ENCODE data around the gene FUCA1. TPM values are rescaled to one million over a fixed set of nuclear protein-coding genes. Genes with fewer than 3 reads are reported as not detected.

FUCA1 gene
- total RNA-seq, 1 experiment from 2014 or later: 20.7 TPM

DNA sequence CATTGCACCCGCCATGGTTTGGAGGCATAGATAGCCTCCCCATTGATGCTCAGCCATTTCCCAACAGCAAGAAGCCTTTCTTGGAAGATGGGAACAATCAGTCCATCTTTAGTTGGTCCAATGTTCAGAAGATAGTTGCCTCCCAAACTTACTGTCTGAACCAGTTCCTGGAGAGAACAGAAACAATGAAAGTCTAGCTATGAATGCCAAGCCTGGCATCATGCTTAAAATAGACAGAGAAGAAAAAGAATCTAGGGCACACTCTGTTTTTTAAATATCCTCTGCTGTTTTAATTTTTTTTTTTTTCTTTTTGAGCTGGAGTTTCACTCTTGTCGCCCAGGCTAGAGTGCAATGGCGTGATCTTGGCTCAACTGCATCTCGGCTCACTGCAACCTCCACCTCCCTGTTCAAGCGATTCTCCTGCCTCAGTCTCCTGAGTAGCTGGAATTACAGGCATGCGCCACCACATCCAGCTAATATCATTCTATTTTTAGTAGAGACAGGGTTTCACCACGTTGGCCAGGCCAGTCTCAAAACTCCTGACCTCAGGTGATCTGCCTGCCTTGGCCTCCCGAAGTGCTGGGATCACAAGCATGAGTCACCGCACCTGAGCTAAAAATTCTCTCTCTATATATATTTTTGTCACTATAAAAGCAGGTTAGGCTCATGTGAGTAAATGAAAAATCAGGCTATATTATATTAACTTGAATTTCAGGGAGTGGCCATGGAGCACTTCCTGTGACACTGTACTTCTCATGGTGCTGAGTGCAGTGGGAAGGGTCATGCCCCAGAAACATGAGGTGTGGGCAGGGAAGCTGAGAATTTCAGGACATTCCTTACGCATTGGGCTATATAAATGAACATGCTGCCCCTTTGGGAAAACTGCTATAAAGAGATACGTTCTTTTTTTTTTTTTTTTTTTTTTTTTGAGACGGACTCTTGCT lies 19.1 kb downstream of the FUCA1 start:
- no peak for ATAC-seq
- ChIA-PET RAD21 (ENCODE audit: low non-redundant PET in 1 of 2, low total read pairs in 2 of 2, uncharacterized antibody in 2 of 2, unreplicated experiment in 2 of 2) (no interaction called here), POLR2A (interaction anchor here (0.8 kb wide), 1 partner anchor 23 kb away, joined by 5 read pairs; the partner anchor contains the start of gene HMGCL), CTCF (no interaction called here)
- H3K4me1 ChIP-seq (ENCODE audit: control insufficient read depth in 1 of 2, insufficient read depth in 2 of 2, low read length in 2 of 2): peaks cover 0 to 7% of the 10 kb centered on the region in 2 experiments; a peak in 2 of 4 replicates
- H3K9me3 ChIP-seq (ENCODE audit: control insufficient read depth in 1 of 2, insufficient read depth in 1 of 2, low read depth in 1 of 2, low read length in 2 of 2): peaks cover 0 to 3% of the 10 kb centered on the region in 2 experiments; a peak in 1 of 4 replicates
- intact Hi-C loops (cut with micrococcal nuclease): no loop called here
- no peaks in the 10 kb centered on the region for H3K9me2 ChIP-seq (ENCODE audit: insufficient read depth)
- peak overlapping the region; percentile 36; the same call in 1 of the 2 replicates for H3K4me2 ChIP-seq (ENCODE audit: low read length)
- H2AFZ ChIP-seq (ENCODE audit: low read depth, low read length, poor library complexity, severe bottlenecking): no peak overlapping the region
- no peaks in the 10 kb centered on the region for H3K27me3 ChIP-seq (ENCODE audit: insufficient read depth, low read length)
- H3K27ac ChIP-seq (ENCODE audit: low read depth, low read length): no peak overlapping the region
- DNase-seq (ENCODE audit: low read depth, low spot score): no peak
- no peak overlapping the region for H3K9ac ChIP-seq (ENCODE audit: low read length)
- H3K36me3 ChIP-seq (ENCODE audit: control insufficient read depth in 1 of 2, insufficient read depth in 2 of 2, low read length in 2 of 2): peaks cover 8 to 30% of the 10 kb centered on the region in 2 experiments; a peak in 3 of 4 replicates
- H4K20me1 ChIP-seq (ENCODE audit: insufficient read depth): no peaks in the 10 kb centered on the region
- H3K4me3 ChIP-seq (replicated peaks in 1 of 2; ENCODE audit: low read depth in 1 of 2, low read length in 2 of 2): no peak overlapping the region
- no TSS peak for BruUV-seq (replicated peaks)
- H3K79me2 ChIP-seq (ENCODE audit: insufficient read depth, low read length): no peaks in the 10 kb centered on the region
- TF ChIP-seq SIN3A (IDR thresholded peaks at IDR 0.05; ENCODE audit: low read depth): no peak
- TF ChIP-seq, protein P1, sequence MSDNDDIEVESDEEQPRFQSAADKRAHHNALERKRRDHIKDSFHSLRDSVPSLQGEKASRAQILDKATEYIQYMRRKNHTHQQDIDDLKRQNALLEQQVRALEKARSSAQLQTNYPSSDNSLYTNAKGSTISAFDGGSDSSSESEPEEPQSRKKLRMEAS (IDR thresholded peaks at IDR 0.05): no peak
- TF ChIP-seq POLR2A (IDR thresholded peaks at IDR 0.05; ENCODE audit: borderline replicate concordance, extremely low read depth, insufficient read depth, insufficient read length): no peak
- TF ChIP-seq EZH2phosphoT487 (IDR thresholded peaks at IDR 0.05; ENCODE audit: borderline replicate concordance): no peak
- TF ChIP-seq, protein P2, sequence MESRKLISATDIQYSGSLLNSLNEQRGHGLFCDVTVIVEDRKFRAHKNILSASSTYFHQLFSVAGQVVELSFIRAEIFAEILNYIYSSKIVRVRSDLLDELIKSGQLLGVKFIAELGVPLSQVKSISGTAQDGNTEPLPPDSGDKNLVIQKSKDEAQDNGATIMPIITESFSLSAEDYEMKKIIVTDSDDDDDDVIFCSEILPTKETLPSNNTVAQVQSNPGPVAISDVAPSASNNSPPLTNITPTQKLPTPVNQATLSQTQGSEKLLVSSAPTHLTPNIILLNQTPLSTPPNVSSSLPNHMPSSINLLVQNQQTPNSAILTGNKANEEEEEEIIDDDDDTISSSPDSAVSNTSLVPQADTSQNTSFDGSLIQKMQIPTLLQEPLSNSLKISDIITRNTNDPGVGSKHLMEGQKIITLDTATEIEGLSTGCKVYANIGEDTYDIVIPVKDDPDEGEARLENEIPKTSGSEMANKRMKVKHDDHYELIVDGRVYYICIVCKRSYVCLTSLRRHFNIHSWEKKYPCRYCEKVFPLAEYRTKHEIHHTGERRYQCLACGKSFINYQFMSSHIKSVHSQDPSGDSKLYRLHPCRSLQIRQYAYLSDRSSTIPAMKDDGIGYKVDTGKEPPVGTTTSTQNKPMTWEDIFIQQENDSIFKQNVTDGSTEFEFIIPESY (IDR thresholded peaks at IDR 0.05; ENCODE audit: extremely low read depth, insufficient replicate concordance, low read length): no peak
- TF ChIP-seq EZH2 (IDR thresholded peaks at IDR 0.05): no peak
- no peak for TF ChIP-seq ZFX (IDR thresholded peaks at IDR 0.05)
- no peak for TF ChIP-seq YY1 (IDR thresholded peaks at IDR 0.05; ENCODE audit: extremely low read depth, insufficient replicate concordance, low read depth, low read length)
- no peak for TF ChIP-seq SRF (IDR thresholded peaks at IDR 0.05; ENCODE audit: low read depth)
- TF ChIP-seq, protein P3, sequence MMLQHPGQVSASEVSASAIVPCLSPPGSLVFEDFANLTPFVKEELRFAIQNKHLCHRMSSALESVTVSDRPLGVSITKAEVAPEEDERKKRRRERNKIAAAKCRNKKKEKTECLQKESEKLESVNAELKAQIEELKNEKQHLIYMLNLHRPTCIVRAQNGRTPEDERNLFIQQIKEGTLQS (IDR thresholded peaks at IDR 0.05): no peak
- TF ChIP-seq FOSL1 (IDR thresholded peaks at IDR 0.05; ENCODE audit: low read depth): no peak
- no peak for TF ChIP-seq SP1 (IDR thresholded peaks at IDR 0.05; ENCODE audit: low read depth)
- TF ChIP-seq, protein P4, sequence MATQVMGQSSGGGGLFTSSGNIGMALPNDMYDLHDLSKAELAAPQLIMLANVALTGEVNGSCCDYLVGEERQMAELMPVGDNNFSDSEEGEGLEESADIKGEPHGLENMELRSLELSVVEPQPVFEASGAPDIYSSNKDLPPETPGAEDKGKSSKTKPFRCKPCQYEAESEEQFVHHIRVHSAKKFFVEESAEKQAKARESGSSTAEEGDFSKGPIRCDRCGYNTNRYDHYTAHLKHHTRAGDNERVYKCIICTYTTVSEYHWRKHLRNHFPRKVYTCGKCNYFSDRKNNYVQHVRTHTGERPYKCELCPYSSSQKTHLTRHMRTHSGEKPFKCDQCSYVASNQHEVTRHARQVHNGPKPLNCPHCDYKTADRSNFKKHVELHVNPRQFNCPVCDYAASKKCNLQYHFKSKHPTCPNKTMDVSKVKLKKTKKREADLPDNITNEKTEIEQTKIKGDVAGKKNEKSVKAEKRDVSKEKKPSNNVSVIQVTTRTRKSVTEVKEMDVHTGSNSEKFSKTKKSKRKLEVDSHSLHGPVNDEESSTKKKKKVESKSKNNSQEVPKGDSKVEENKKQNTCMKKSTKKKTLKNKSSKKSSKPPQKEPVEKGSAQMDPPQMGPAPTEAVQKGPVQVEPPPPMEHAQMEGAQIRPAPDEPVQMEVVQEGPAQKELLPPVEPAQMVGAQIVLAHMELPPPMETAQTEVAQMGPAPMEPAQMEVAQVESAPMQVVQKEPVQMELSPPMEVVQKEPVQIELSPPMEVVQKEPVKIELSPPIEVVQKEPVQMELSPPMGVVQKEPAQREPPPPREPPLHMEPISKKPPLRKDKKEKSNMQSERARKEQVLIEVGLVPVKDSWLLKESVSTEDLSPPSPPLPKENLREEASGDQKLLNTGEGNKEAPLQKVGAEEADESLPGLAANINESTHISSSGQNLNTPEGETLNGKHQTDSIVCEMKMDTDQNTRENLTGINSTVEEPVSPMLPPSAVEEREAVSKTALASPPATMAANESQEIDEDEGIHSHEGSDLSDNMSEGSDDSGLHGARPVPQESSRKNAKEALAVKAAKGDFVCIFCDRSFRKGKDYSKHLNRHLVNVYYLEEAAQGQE (IDR thresholded peaks at IDR 0.05; ENCODE audit: low read depth): no peak
- no peak for TF ChIP-seq RAD21 (IDR thresholded peaks at IDR 0.05; ENCODE audit: low read depth)
- TF ChIP-seq ZNF274 (IDR thresholded peaks at IDR 0.05; ENCODE audit: low read depth, low read length): no peak
- no peak for TF ChIP-seq ELF1 (IDR thresholded peaks at IDR 0.05; ENCODE audit: borderline replicate concordance, low read depth)
- TF ChIP-seq CEBPB (IDR thresholded peaks at IDR 0.05; ENCODE audit: low read depth): no peak

Measured in HCT116 (cell line).